Measurements from ENCODE around the gene FUT3.

DNA sequence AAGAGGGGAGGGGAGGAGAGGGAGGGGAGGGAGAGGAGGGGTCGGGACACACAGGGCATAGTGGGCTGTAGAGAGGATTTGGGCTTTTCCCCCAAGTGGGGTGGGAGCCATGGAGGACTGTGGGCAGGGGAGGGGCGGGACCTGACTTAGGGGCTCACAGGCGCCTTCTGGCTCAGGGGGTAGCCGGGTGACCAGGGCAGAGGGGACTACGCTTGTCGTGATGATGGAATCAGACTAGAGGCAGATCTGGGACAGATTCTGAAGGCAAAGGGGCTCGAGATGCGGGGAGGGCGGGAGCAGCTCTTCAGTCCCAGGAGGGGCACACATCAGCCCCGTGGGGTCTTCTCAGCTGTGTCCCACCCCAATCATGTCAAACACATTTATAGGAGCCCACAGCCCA, 38.9 kb upstream of the FUT3 start:
- TF ChIP-seq POLR2A (IDR thresholded peaks at IDR 0.05): no peak
- TF ChIP-seq CTCF (IDR thresholded peaks at IDR 0.05): no peak

Data from right lobe of liver (tissue), 4 donors.